ENCODE data around the gene B9D1. TPM values are rescaled to one million over a fixed set of nuclear protein-coding genes. Genes with fewer than 3 reads are reported as not detected.
A peak's percentile ranks its signal among the peaks of the same experiment; 100 is the strongest.

The B9D1 gene
- total RNA-seq, 1 donor from 2014 or later: 19.0 TPM

DNA sequence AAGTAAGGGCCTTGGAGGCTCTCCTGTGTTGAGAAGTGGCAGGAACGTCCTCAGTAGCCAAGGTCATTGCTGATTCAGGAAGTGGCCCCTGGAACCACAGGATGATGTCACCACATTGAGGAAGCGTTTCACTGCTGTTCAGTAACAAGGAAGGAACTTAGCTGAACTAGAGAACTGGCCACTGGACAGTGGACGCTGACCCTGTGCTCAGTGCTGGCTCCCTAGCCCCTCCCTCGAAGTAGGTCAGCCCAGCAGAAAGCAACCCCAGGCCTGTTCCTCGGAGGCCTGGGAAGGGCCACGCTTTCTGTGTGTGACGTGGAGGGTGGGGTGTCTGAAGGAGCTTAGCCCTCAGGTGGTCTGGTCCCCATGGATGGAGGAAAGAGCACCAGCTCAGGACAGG, 58.3 kb downstream of the B9D1 start:
- no peak overlapping the region for H3K4me3 ChIP-seq (ENCODE audit: low read depth, low read length)
- no peaks in the 10 kb centered on the region for H3K36me3 ChIP-seq (ENCODE audit: control insufficient read depth, insufficient read depth, low read length)
- H3K27me3 ChIP-seq (ENCODE audit: control insufficient read depth, insufficient read depth, low read length): no peaks in the 10 kb centered on the region
- TF ChIP-seq, protein P1, sequence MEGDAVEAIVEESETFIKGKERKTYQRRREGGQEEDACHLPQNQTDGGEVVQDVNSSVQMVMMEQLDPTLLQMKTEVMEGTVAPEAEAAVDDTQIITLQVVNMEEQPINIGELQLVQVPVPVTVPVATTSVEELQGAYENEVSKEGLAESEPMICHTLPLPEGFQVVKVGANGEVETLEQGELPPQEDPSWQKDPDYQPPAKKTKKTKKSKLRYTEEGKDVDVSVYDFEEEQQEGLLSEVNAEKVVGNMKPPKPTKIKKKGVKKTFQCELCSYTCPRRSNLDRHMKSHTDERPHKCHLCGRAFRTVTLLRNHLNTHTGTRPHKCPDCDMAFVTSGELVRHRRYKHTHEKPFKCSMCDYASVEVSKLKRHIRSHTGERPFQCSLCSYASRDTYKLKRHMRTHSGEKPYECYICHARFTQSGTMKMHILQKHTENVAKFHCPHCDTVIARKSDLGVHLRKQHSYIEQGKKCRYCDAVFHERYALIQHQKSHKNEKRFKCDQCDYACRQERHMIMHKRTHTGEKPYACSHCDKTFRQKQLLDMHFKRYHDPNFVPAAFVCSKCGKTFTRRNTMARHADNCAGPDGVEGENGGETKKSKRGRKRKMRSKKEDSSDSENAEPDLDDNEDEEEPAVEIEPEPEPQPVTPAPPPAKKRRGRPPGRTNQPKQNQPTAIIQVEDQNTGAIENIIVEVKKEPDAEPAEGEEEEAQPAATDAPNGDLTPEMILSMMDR (IDR thresholded peaks at IDR 0.05; ENCODE audit: insufficient read depth, low read length, poor library complexity, severe bottlenecking): no peak
- peak; percentile 44 for DNase-seq (ENCODE audit: low read depth)

DNA sequence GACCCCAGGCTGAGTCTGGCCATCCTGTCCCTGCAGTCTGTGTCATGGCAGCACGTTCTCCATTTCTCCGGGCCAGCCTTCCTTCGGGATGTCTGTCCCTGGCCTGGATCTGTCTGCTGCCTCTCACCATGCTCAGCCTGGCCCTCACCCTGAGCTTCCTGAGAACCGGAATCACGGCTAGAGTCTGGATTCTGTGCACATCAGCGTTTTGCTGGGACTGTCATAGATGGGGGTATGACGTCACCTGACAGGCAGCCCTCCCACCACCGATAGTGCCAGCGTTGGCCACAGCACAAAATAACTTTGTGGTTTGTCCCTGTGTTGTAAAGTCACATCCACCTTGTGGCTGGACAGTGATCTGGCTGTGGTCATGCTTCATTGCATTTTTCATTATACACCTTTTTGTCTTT, 59.2 kb downstream of the B9D1 start:
- no peak overlapping the region for H3K4me3 ChIP-seq (ENCODE audit: low read depth, low read length)
- H3K36me3 ChIP-seq (ENCODE audit: control insufficient read depth, insufficient read depth, low read length): no peaks in the 10 kb centered on the region
- DNase-seq (ENCODE audit: low read depth): no peak
- no peaks in the 10 kb centered on the region for H3K27me3 ChIP-seq (ENCODE audit: control insufficient read depth, insufficient read depth, low read length)
- TF ChIP-seq, protein P1 (IDR thresholded peaks at IDR 0.05; ENCODE audit: insufficient read depth, low read length, poor library complexity, severe bottlenecking): no peak

DNA sequence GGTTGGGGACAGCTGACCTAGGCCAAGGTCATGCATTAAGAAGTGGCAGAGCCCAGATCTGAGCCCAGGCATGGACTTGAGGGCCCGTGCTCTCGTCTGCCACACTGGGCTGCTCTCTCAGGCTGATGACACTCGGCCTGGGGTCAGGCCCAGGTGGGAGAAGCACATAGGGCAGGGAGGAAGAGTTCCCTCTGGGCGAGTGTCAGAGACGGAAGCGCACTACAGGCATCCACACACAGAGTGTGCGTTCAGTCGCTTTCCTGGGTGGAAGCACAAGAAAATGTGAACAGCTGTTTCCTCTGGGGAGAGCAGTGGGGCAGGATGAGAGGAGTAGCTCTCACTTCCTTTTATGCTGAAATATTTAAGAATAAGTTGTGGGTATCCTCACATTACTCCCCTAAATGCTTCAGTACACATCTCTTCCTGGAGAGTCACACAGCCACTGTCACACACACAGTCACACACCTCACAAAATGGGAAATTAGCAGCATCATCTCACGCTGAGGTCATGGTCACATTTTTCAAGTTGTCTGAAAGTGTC, 59.7 kb downstream of the B9D1 start:
- TF ChIP-seq, protein P1 (IDR thresholded peaks at IDR 0.05; ENCODE audit: insufficient read depth, low read length, poor library complexity, severe bottlenecking): no peak
- DNase-seq (ENCODE audit: low read depth): no peak
- Histone ChIP-seq H3K36me3 (ENCODE audit: control insufficient read depth, insufficient read depth, low read length) (no peaks in the 10 kb centered on the region), H3K27me3 (ENCODE audit: control insufficient read depth, insufficient read depth, low read length) (no peaks in the 10 kb centered on the region), H3K4me3 (ENCODE audit: low read depth, low read length) (no peak overlapping the region)

DNA sequence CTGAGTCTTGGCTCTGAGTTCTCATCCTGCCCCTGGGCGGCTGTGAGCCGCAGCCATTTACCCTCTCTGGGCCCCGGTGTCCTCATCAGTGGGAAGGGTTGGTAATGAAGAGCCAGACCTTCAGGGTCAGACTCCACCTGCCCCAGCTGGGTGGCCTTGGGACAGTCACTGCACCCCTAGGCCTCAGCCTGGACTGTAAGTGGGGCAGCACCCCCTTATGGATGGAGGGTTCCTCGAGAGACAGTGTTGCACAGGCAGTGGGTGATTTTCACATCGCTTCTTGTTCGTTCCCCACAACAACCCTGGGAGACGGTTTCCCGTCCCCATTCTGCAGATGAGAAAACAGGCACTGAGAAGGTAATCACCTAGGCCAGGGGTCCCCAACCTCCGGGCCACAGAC, 60.5 kb downstream of the B9D1 start:
- no peaks in the 10 kb centered on the region for H3K27me3 ChIP-seq (ENCODE audit: control insufficient read depth, insufficient read depth, low read length)
- no peaks in the 10 kb centered on the region for H3K36me3 ChIP-seq (ENCODE audit: control insufficient read depth, insufficient read depth, low read length)
- DNase-seq (ENCODE audit: low read depth): no peak
- TF ChIP-seq, protein P1 (IDR thresholded peaks at IDR 0.05; ENCODE audit: insufficient read depth, low read length, poor library complexity, severe bottlenecking): no peak
- H3K4me3 ChIP-seq (ENCODE audit: low read depth, low read length): no peak overlapping the region

DNA sequence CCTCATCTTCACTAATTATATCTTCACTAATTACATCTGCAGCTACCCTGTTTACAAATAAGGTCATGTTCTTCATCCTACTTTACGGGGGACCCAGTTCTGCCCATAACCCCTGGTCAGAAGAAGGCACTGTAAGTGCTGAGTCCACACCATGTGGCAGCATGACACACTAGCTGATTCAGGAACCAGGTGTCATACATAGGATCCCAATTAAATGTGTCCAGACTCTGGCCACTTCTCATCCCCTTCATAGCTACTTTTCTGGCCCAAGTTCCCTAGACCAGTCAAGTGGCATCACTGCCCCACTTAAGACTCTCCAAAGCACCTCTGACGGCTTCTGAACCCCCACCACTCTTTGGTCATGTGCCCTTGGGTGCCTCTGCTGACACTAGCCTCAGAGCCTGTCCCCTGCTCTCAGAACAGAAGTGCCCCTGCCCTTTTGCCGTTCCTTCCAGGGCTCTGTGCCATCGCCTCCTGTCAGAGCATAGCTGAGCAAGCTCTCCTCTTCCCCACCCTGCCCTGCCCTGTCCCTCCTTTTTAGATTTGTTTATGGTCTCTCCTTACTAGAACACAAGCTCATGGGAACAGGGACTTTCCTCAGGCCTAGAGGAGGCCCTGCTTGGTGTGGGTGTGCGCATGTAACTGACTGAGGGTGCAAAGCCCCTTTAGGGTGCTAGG, 61.1 kb downstream of the B9D1 start:
- TF ChIP-seq, protein P1 (IDR thresholded peaks at IDR 0.05; ENCODE audit: insufficient read depth, low read length, poor library complexity, severe bottlenecking): no peak
- no peaks in the 10 kb centered on the region for H3K36me3 ChIP-seq (ENCODE audit: control insufficient read depth, insufficient read depth, low read length)
- no peak overlapping the region for H3K4me3 ChIP-seq (ENCODE audit: low read depth, low read length)
- no peak for DNase-seq (ENCODE audit: low read depth)
- H3K27me3 ChIP-seq (ENCODE audit: control insufficient read depth, insufficient read depth, low read length): no peaks in the 10 kb centered on the region

DNA sequence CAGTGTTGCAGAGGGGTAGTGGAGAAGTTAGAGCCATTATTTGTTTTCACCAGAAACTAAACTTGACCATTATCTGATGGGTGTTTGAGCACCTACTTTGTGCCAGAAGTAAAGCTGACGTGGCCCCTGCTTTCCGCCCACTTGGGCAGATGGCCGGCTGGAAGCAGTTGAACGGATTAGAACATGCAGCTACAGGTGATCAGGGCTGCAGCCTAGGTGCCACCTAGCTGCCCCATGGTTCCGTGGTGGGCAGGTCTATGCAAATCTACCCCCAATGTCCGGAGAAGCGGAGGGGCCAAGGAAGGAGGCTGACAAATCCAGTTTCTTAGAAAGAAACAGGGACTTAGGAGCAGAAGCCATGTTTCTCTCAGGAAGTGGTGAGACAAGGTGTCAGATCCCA, 62.7 kb downstream of the B9D1 start:
- H3K27me3 ChIP-seq (ENCODE audit: control insufficient read depth, insufficient read depth, low read length): no peaks in the 10 kb centered on the region
- DNase-seq (ENCODE audit: low read depth): no peak
- no peak overlapping the region for H3K4me3 ChIP-seq (ENCODE audit: low read depth, low read length)
- TF ChIP-seq, protein P1 (IDR thresholded peaks at IDR 0.05; ENCODE audit: insufficient read depth, low read length, poor library complexity, severe bottlenecking): no peak
- no peaks in the 10 kb centered on the region for H3K36me3 ChIP-seq (ENCODE audit: control insufficient read depth, insufficient read depth, low read length)

All from kidney epithelial cell (primary cell).